Bronchial epithelial cell (primary cell): ENCODE results near the gene SCARF1. TPM values are rescaled to one million over a fixed set of nuclear protein-coding genes. Genes with fewer than 3 reads are reported as not detected.

Experiments used
- DNase-seq: peaks from one replicate; pipeline ENCODE4 v3.0.0-alpha.2; 2010; ENCODE audit warnings: low read depth
- FAIRE-seq: peaks from 2 replicates; lab custom pipeline; 2011; peaks lifted over from hg19 to GRCh38; lab: Jason Lieb, UNC
- H3K27me3 ChIP-seq: 2 replicates; pipeline ENCODE4 v1.5.1; 2011; ENCODE audit warnings: low read length; ENCODE audit not compliant: control insufficient read depth, insufficient read depth
- H3K36me3 ChIP-seq: 2 replicates; pipeline ENCODE4 v1.5.1; 2011; ENCODE audit warnings: low read length; ENCODE audit not compliant: control insufficient read depth, insufficient read depth
- H3K4me3 ChIP-seq: 2 replicates; pipeline ENCODE4 v1.5.1; 2011; ENCODE audit warnings: mild to moderate bottlenecking, low read depth, low read length, control low read depth
- CTCF ChIP-seq: IDR thresholded peaks from 2 replicates; pipeline ENCODE4 v1.5.1; 2011; ENCODE audit warnings: mild to moderate bottlenecking, moderate library complexity, low read length, control low read depth, inconsistent platforms; ENCODE audit not compliant: insufficient read depth, severe bottlenecking
- total RNA-seq: library from RNA; depleted of rRNA; stranded (reverse); fragments of >200 nt; gene quantifications from 2 replicates; pipeline ENCODE4 v1.2.1, GENCODE V29; 2014

SCARF1 gene
- total RNA-seq, 1 donor from 2014 or later, result 0.53 TPM

- Histone ChIP-seq H3K4me3 (no peak overlapping the region), H3K36me3 (no peaks in the 10 kb centered on the region), H3K27me3 (no peaks in the 10 kb centered on the region)
- FAIRE-seq (no peak), DNase-seq (no peak)
- TF ChIP-seq CTCF, result no peak
Observed at GRCh38 chr17:1598399-1599095, 47.0 kb downstream of the SCARF1 start.

GRCh38 chr17:1597861-1598342, 47.6 kb downstream of the SCARF1 start:
- DNase-seq (peak; percentile 75), FAIRE-seq (no peak)
- no peak for TF ChIP-seq CTCF
- H3K27me3 ChIP-seq, result no peaks in the 10 kb centered on the region
- no peak overlapping the region for H3K4me3 ChIP-seq
- H3K36me3 ChIP-seq, result peaks cover under 1% of the 10 kb centered on the region

GRCh38 chr17:1593630-1593931, 52.0 kb downstream of the SCARF1 start:
- no peak for TF ChIP-seq CTCF
- Histone ChIP-seq H3K4me3 (no peak overlapping the region), H3K36me3 (peaks cover 7% of the 10 kb centered on the region), H3K27me3 (no peaks in the 10 kb centered on the region)
- DNase-seq (no peak), FAIRE-seq (no peak)

GRCh38 chr17:1592751-1593629, 52.5 kb downstream of the SCARF1 start:
- Histone ChIP-seq H3K27me3 (no peaks in the 10 kb centered on the region), H3K4me3 (no peak overlapping the region), H3K36me3 (peaks cover 7% of the 10 kb centered on the region)
- no peak for TF ChIP-seq CTCF
- DNase-seq (no peak), FAIRE-seq (peak; percentile 55)

GRCh38 chr17:1591474-1592090, 54.0 kb downstream of the SCARF1 start:
- Histone ChIP-seq H3K4me3 (no peak overlapping the region), H3K27me3 (no peaks in the 10 kb centered on the region), H3K36me3 (peaks cover 9% of the 10 kb centered on the region)
- FAIRE-seq (no peak), DNase-seq (no peak)
- TF ChIP-seq CTCF, result no peak
